Activated CD4-positive, CD25-positive, alpha-beta regulatory T cell treated with anti-CD3 and anti-CD28 coated beads, Interleukin-2, amount 50 U/mL, for 24 hours (primary cell): ENCODE data around the gene GNAI3.

Source experiments
- ATAC-seq, 2 donors: fragments of 150-1000 bp; cut with Tn5 transposase; one replicate each; pipeline ENCODE4 v1.10.0; 2021; ENCODE audit warnings: mild to moderate bottlenecking in 1 of 2, moderate library complexity in 1 of 2

GNAI3 gene

GRCh38 chr1:109624201-109625010 is 76.0 kb downstream of the GNAI3 start:
- ATAC-seq: no peak

- ATAC-seq: no peak
Observed at GRCh38 chr1:109625176-109625575, 76.8 kb downstream of the GNAI3 start.

- ATAC-seq: no peak
Observed at GRCh38 chr1:109625601-109626560, 77.5 kb downstream of the GNAI3 start.

GRCh38 chr1:109626682-109627408 is 78.4 kb downstream of the GNAI3 start:
- no peak for ATAC-seq

- no peak for ATAC-seq
Observed at GRCh38 chr1:109627692-109628399, 79.4 kb downstream of the GNAI3 start.

GRCh38 chr1:109628540-109629321 is 80.3 kb downstream of the GNAI3 start:
- ATAC-seq: no peak

GRCh38 chr1:109629372-109630030 is 81.1 kb downstream of the GNAI3 start:
- ATAC-seq: no peak

GRCh38 chr1:109630081-109630897 is 81.9 kb downstream of the GNAI3 start:
- ATAC-seq: no peak

- ATAC-seq: no peak
Observed at GRCh38 chr1:109630898-109631512, 82.6 kb downstream of the GNAI3 start.

- no peak for ATAC-seq
Observed at GRCh38 chr1:109631513-109632505, 83.4 kb downstream of the GNAI3 start.

- ATAC-seq: no peak
Observed at GRCh38 chr1:109632671-109633346, 84.4 kb downstream of the GNAI3 start.

- peak in 1 of 2 donors; percentile 56 for ATAC-seq
Observed at GRCh38 chr1:109634292-109634691, 85.9 kb downstream of the GNAI3 start.

GRCh38 chr1:109634771-109635750 is 86.6 kb downstream of the GNAI3 start:
- ATAC-seq: peak in 1 of 2 donors; percentile 34

- ATAC-seq: no peak
Observed at GRCh38 chr1:109635862-109636200, 87.4 kb downstream of the GNAI3 start.

GRCh38 chr1:109636201-109636952 is 88.0 kb downstream of the GNAI3 start:
- ATAC-seq: no peak

- no peak for ATAC-seq
Observed at GRCh38 chr1:109637446-109637845, 89.0 kb downstream of the GNAI3 start.
